ENCODE data around the gene C2orf92. TPM values are rescaled to one million over a fixed set of nuclear protein-coding genes. Genes with fewer than 3 reads are reported as not detected.
A peak's percentile ranks its signal among the peaks of the same experiment; 100 is the strongest.

Gene C2orf92
- total and polyA plus RNA-seq, 12 donors: 0.83 to 25.4 (median 2.9) TPM

DNA sequence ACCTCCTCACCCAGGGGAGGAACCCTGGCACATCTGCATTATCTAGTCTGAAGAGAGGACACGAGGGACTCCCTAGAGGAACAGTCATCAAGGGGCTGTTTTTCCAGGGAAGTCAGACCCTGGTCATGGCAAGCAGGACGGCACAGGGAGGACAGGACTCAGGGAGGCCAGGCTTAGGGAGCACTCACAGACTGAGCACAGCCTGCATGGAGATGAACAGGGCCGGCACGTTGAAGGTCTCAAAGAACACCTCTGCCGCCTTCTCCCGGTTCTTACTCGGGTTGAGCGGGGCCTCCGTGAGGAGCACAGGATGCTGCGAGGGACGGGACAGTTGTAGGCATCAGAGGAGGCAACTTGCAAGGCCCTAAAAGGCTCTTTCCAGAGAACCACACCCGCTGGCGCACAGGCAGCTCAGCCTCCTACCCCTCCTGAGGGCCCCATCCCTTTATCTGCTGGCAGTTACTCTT, 10.8 kb upstream of the C2orf92 start:
- H3K4me1 ChIP-seq: peaks cover 0 to 30% (median 27%) of the 10 kb centered on the region in 9 donors
- H3K9me3 ChIP-seq: peaks cover 0 to 14% (median 6%) of the 10 kb centered on the region in 11 donors
- TF ChIP-seq, protein P1, sequence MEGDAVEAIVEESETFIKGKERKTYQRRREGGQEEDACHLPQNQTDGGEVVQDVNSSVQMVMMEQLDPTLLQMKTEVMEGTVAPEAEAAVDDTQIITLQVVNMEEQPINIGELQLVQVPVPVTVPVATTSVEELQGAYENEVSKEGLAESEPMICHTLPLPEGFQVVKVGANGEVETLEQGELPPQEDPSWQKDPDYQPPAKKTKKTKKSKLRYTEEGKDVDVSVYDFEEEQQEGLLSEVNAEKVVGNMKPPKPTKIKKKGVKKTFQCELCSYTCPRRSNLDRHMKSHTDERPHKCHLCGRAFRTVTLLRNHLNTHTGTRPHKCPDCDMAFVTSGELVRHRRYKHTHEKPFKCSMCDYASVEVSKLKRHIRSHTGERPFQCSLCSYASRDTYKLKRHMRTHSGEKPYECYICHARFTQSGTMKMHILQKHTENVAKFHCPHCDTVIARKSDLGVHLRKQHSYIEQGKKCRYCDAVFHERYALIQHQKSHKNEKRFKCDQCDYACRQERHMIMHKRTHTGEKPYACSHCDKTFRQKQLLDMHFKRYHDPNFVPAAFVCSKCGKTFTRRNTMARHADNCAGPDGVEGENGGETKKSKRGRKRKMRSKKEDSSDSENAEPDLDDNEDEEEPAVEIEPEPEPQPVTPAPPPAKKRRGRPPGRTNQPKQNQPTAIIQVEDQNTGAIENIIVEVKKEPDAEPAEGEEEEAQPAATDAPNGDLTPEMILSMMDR (IDR thresholded peaks at IDR 0.05): no peak
- peaks cover 0 to 63% (median 39%) of the 10 kb centered on the region in 9 donors for H3K36me3 ChIP-seq
- DNase-seq (no peak), ATAC-seq (no peak)
- H3K27me3 ChIP-seq: no peaks in the 10 kb centered on the region
- no peak overlapping the region for H3K27ac ChIP-seq
- H3K4me3 ChIP-seq: no peak overlapping the region
- intact Hi-C loops (cut with DNase I): no loop called here
- 82 to 87% methylated on average over 13 of the region's 13 CpGs for WGBS, 2 donors

- Histone ChIP-seq H3K4me3 (no peak overlapping the region), H3K4me1 (peaks cover 0 to 30% (median 27%) of the 10 kb centered on the region in 9 donors), H3K27me3 (no peaks in the 10 kb centered on the region), H3K9me3 (peaks cover 0 to 6% (median 0%) of the 10 kb centered on the region in 11 donors), H3K27ac (no peak overlapping the region), H3K36me3 (peaks cover 0 to 55% (median 32%) of the 10 kb centered on the region in 9 donors)
- TF ChIP-seq, protein P1 (IDR thresholded peaks at IDR 0.05): no peak
- intact Hi-C loops (cut with DNase I): no loop called here
- WGBS, 2 donors: 91 to 93% methylated on average over 28 to 29 of the region's 29 CpGs
- DNase-seq (no peak), ATAC-seq (no peak)
These were observed 10.1 kb upstream of the C2orf92 start for GRCh38 chr2:97659256-97660043.

- peaks cover 0 to 50% (median 31%) of the 10 kb centered on the region in 9 donors for H3K36me3 ChIP-seq
- H3K27ac ChIP-seq: peak overlapping the region in 1 of 10 donors; percentile 0
- no peak overlapping the region for H3K4me3 ChIP-seq
- TF ChIP-seq, protein P1 (IDR thresholded peaks at IDR 0.05): no peak
- no peak for ATAC-seq
- no peaks in the 10 kb centered on the region for H3K27me3 ChIP-seq
- DNase-seq: no peak
- peaks cover 0 to 38% (median 31%) of the 10 kb centered on the region in 9 donors for H3K4me1 ChIP-seq
- intact Hi-C loops (cut with DNase I): no loop called here
- H3K9me3 ChIP-seq: no peaks in the 10 kb centered on the region
- whole genome bisulfite sequencing, 2 donors: 95 to 96% methylated on average over 20 of the region's 20 CpGs
These were observed 9.3 kb upstream of the C2orf92 start for GRCh38 chr2:97660044-97660774.

- no peaks in the 10 kb centered on the region for H3K9me3 ChIP-seq
- intact Hi-C loops (cut with DNase I): loop anchor here in 1 of 10 donors (1.0 kb wide), 1 partner anchor 14 kb away; no protein-coding TSS in a partner anchor
- DNase-seq (no peak), ATAC-seq (no peak)
- peaks cover 0 to 44% (median 31%) of the 10 kb centered on the region in 9 donors for H3K36me3 ChIP-seq
- peaks cover 0 to 38% (median 31%) of the 10 kb centered on the region in 9 donors for H3K4me1 ChIP-seq
- peak overlapping the region in 4 of 10 donors; percentile 0 to 95 (median 32) for H3K27ac ChIP-seq
- TF ChIP-seq, protein P1 (IDR thresholded peaks at IDR 0.05): no peak
- H3K4me3 ChIP-seq: peak overlapping the region in 1 of 10 donors; percentile 3
- H3K27me3 ChIP-seq: no peaks in the 10 kb centered on the region
- WGBS, 2 donors: 80 to 84% methylated on average over 18 of the region's 18 CpGs
These were observed 8.6 kb upstream of the C2orf92 start for GRCh38 chr2:97660775-97661389.
